ENCODE measurements around the gene MAP3K10. TPM values are rescaled to one million over a fixed set of nuclear protein-coding genes. Genes with fewer than 3 reads are reported as not detected.

The MAP3K10 gene
- total and polyA plus RNA-seq, 9 of the 15 experiments (the other 6 are each of a cell fraction or from before 2014, with no cell fraction given), result 0.01 to 8.0 (median 2.7) TPM; not detected in 1

DNA sequence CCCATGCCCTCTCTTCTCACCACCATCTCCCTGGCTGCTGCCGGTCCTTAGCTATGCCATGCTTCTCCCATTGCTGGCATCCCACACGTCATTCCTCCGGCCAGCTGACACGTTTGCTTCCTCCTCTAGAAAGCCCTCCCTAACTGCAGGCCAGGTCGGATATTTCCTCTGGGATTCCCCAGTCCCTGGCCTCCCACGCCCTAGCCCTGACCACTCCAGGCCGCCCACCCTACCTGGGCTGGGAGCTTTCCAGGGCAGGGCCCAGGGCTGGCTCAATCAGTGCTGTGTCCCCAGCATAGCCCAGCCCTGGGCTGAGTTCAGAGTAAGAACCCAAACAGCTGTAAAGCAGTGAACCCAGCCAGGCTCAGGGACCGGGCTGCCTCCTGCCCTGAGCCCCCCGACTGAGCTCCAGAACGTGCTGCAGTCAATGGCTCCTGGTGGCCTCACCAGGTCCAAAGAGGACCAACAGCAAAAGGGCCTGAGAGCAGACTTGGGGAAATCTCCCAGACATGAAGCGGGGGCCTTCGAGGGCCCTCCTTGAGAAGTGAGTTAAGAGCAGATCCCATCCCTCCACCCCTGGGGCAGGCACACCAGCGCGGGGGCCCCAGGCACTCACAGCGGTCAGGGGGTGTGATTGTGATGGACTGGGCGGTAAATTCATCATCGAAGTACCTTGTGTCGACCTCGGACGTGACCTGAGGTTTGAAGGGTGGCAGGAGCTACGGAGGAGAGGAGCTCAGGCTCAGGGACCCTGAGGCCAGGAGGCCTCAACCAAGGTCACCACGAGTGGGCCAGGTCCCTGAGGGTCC is 43.4 kb downstream of the MAP3K10 start:
- H3K79me2 ChIP-seq (ENCODE audit: control insufficient read depth, insufficient read depth, low read length), result no peaks in the 10 kb centered on the region
- ATAC-seq (no peak), FAIRE-seq (no peak), DNase-seq (ENCODE audit: extremely low read depth in 1 of 4, low spot score in 3 of 4) (no peak)
- WGBS (ENCODE audit: insufficient coverage, low coverage, missing lambda C conversion rate), result 89% methylated on average over 17 of the region's 22 CpGs
- TF ChIP-seq RBM22 (IDR thresholded peaks at IDR 0.05; ENCODE audit: low read depth, low read length, poor library complexity, severe bottlenecking) (peak; percentile 38), STAT5B (CRISPR knock-in tag; IDR thresholded peaks at IDR 0.05) (no peak), HDGF (IDR thresholded peaks at IDR 0.05) (no peak), CEBPB (tag; IDR thresholded peaks at IDR 0.05) (no peak), ZC3H8 (IDR thresholded peaks at IDR 0.05) (no peak), MED1 (CRISPR knock-in tag; IDR thresholded peaks at IDR 0.05; ENCODE audit: borderline replicate concordance) (no peak), TARDBP (IDR thresholded peaks at IDR 0.05) (no peak), TEAD4 (IDR thresholded peaks at IDR 0.05; ENCODE audit: low read length) (no peak), TEAD4 (CRISPR knock-in tag; IDR thresholded peaks at IDR 0.05; ENCODE audit: borderline replicate concordance) (no peak), ZFP36 (IDR thresholded peaks at IDR 0.05; ENCODE audit: low read depth, low read length, partially characterized antibody) (peak; percentile 31), MCM2 (IDR thresholded peaks at IDR 0.05; ENCODE audit: low read depth) (no peak)
- H3K9me3 ChIP-seq (replicated peaks; ENCODE audit: control insufficient read depth, insufficient read depth, low read depth, low read length), result no peaks in the 10 kb centered on the region
- peaks cover 23 to 52% of the 10 kb centered on the region in 2 experiments for H3K4me1 ChIP-seq (replicated peaks in 1 of 2; ENCODE audit: control insufficient read depth in 2 of 2, insufficient read depth in 2 of 2, low read length in 2 of 2)
- H3K27me3 ChIP-seq (ENCODE audit: control insufficient read depth in 2 of 2, insufficient read depth in 2 of 2, low read length in 2 of 2), result no peaks in the 10 kb centered on the region
- in situ Hi-C loops (cut with MboI) (no loop called here), intact Hi-C loops (cut with micrococcal nuclease) (loop anchor here (5.0 kb wide), 1 partner anchor 38 kb away; no protein-coding TSS in a partner anchor)
- H3K4me3 ChIP-seq, result no peak overlapping the region
- H3K4me2 ChIP-seq (ENCODE audit: insufficient read depth, low read length), result no peak overlapping the region
- ChIA-PET POLR2A (interaction anchor here (0.6 to 0.7 kb wide), 2 partner anchors 38 to 44 kb away, joined by 3 to 6 read pairs; no protein-coding TSS in a partner anchor), CTCF (ENCODE audit: low intra/inter-chr PET ratio) (no interaction called here)
- no peaks in the 10 kb centered on the region for H4K20me1 ChIP-seq (replicated peaks; ENCODE audit: control insufficient read depth, insufficient read depth, low read length)
- H2AFZ ChIP-seq (ENCODE audit: low read depth, low read length), result no peak overlapping the region
- no peak overlapping the region for H3K9ac ChIP-seq (ENCODE audit: insufficient read depth in 1 of 2, low read depth in 2 of 2, low read length in 2 of 2)
- BruUV-seq (replicated peaks), result no TSS peak
- no peaks in the 10 kb centered on the region for H3K9me1 ChIP-seq (ENCODE audit: control insufficient read depth, insufficient read depth, low read length)
- H3K36me3 ChIP-seq (ENCODE audit: control insufficient read depth, insufficient read depth, low read length), result peaks cover 65% of the 10 kb centered on the region; the same call in 2 of the 3 replicates
- H3K27ac ChIP-seq (ENCODE audit: extremely low read depth, low read depth, low read length), result no peak overlapping the region

Measured in K562 (cell line).